ENCODE results near the gene RPS24. TPM values are rescaled to one million over a fixed set of nuclear protein-coding genes. Genes with fewer than 3 reads are reported as not detected.

The RPS24 gene
- total RNA-seq, 2 experiments from 2014 or later, result 1,812 to 1,903 TPM

DNA sequence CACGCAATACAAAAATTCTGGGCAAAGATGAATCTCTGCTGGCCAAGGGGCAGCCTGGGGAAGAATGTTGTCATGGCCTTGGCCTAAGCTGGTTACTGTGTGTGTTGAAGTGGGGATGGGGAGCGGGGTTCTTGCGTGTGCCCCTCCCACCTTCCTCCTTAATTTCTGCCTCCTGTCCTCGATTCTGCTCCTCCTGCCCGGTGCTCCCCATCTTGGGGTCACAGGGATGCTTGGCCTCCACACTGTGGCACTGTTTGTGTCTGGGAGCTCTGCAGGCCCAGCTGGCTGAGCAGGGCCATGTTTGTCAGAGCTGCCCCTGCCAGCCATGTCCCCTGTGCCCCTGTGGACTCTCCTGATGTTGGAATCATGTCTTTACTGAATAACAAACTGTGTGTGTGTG, 37.1 kb downstream of the RPS24 start:
- H3K9me3 Mint-ChIP-seq, result no peaks in the 10 kb centered on the region
- no peaks in the 10 kb centered on the region for H3K4me1 Mint-ChIP-seq (ENCODE audit: low read depth)
- ATAC-seq (ENCODE audit: poor library complexity) (no peak), DNase-seq (no peak)
- H3K4me3 Mint-ChIP-seq, result no peak overlapping the region
- H3K27ac Mint-ChIP-seq, result no peak overlapping the region
- intact Hi-C loops (cut with DNase I, micrococcal nuclease), result no loop called here
- Histone ChIP-seq H3K36me3 (ENCODE audit: insufficient read depth, low read length) (no peaks in the 10 kb centered on the region), H3K4me3 (ENCODE audit: low read length) (no peak overlapping the region), H3K4me1 (ENCODE audit: insufficient read depth, low read length) (no peaks in the 10 kb centered on the region), H3K9me3 (ENCODE audit: control insufficient read depth in 1 of 2, insufficient read depth in 1 of 2, low read length in 2 of 2) (peaks cover 0 to 6% of the 10 kb centered on the region in 2 experiments), H3K27me3 (ENCODE audit: control insufficient read depth in 1 of 2, insufficient read depth in 2 of 2, low read length in 2 of 2) (no peaks in the 10 kb centered on the region), H3K27ac (ENCODE audit: low read depth in 1 of 2, low read length in 2 of 2) (no peak overlapping the region)
- peaks cover 4% of the 10 kb centered on the region for H3K36me3 Mint-ChIP-seq (ENCODE audit: low read depth)
- TF ChIP-seq, protein P1, sequence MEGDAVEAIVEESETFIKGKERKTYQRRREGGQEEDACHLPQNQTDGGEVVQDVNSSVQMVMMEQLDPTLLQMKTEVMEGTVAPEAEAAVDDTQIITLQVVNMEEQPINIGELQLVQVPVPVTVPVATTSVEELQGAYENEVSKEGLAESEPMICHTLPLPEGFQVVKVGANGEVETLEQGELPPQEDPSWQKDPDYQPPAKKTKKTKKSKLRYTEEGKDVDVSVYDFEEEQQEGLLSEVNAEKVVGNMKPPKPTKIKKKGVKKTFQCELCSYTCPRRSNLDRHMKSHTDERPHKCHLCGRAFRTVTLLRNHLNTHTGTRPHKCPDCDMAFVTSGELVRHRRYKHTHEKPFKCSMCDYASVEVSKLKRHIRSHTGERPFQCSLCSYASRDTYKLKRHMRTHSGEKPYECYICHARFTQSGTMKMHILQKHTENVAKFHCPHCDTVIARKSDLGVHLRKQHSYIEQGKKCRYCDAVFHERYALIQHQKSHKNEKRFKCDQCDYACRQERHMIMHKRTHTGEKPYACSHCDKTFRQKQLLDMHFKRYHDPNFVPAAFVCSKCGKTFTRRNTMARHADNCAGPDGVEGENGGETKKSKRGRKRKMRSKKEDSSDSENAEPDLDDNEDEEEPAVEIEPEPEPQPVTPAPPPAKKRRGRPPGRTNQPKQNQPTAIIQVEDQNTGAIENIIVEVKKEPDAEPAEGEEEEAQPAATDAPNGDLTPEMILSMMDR (IDR thresholded peaks at IDR 0.05), result no peak
- CTCF ChIA-PET, result interaction anchor here (1.1 kb wide), 1 partner anchor 20 kb away, joined by 3 read pairs; no protein-coding TSS in a partner anchor
- H3K27me3 Mint-ChIP-seq, result no peaks in the 10 kb centered on the region
- POLR2A ChIA-PET, result no interaction called here

DNA sequence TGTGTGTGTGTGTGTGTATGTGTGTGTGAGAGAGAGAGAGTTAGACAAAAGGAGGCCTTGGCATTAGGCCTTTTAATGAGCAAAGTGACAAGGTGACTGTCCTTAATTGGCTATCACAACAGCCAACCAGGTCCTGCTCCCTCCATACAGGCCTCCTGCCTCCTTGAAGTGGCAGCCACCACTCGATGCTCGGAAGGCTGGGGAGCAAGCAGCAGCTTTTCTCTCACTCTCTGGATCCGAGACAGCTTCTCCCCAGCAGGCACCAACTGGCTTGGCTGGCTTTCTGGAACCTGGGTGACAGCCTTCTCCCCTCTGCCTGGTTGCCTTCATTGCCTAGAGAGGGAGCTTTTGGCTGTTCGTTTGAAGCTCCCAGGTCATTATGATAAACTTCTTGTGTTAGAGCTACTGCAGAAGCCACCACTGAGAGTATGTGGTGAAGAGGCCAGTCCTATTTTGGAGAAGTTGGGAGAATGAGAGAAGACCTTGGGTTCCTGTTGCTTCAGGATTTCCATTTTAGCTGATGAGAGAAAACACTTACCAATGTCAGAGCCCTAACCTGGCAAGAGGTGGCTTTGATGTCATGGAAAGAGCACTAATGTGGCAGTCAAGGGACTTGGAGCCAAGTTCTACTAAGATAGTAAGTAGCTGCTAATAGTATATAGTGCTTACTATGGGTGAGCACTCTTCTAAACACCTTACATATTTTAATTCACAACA, 37.6 kb downstream of the RPS24 start:
- ATAC-seq (ENCODE audit: poor library complexity) (no peak), DNase-seq (no peak)
- Mint-ChIP-seq H3K36me3 (ENCODE audit: low read depth) (peaks cover 4% of the 10 kb centered on the region), H3K4me3 (no peak overlapping the region), H3K9me3 (no peaks in the 10 kb centered on the region), H3K27me3 (no peaks in the 10 kb centered on the region), H3K27ac (no peak overlapping the region), H3K4me1 (ENCODE audit: low read depth) (no peaks in the 10 kb centered on the region)
- ChIA-PET POLR2A (no interaction called here), CTCF (no interaction called here)
- Histone ChIP-seq H3K9me3 (ENCODE audit: control insufficient read depth in 1 of 2, insufficient read depth in 1 of 2, low read length in 2 of 2) (peaks cover 0 to 11% of the 10 kb centered on the region in 2 experiments), H3K4me1 (ENCODE audit: insufficient read depth, low read length) (no peaks in the 10 kb centered on the region), H3K36me3 (ENCODE audit: insufficient read depth, low read length) (no peaks in the 10 kb centered on the region), H3K4me3 (ENCODE audit: low read length) (no peak overlapping the region), H3K27me3 (ENCODE audit: control insufficient read depth in 1 of 2, insufficient read depth in 2 of 2, low read length in 2 of 2) (no peaks in the 10 kb centered on the region), H3K27ac (ENCODE audit: low read depth in 1 of 2, low read length in 2 of 2) (no peak overlapping the region)
- intact Hi-C loops (cut with DNase I, micrococcal nuclease), result no loop called here
- TF ChIP-seq, protein P1 (IDR thresholded peaks at IDR 0.05), result no peak

DNA sequence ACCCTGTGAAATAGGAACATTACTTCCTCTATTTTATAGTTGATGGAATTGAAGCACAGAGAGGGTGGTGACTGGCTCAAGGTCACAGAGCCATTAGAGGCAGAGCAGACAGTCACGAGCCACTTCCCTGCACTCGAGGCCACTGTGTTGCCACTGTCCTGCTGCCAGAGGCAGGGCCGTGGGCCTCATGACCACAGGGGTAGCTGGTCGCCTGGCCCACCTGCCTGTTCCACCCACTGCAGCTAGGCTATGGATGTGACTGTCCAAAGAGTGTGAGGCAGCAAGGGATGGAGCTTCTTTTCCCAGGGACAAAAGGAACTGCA, 38.2 kb downstream of the RPS24 start:
- CTCF ChIA-PET, result no interaction called here
- H3K4me3 Mint-ChIP-seq, result no peak overlapping the region
- Histone ChIP-seq H3K4me3 (ENCODE audit: low read length) (no peak overlapping the region), H3K36me3 (ENCODE audit: insufficient read depth, low read length) (no peaks in the 10 kb centered on the region), H3K4me1 (ENCODE audit: insufficient read depth, low read length) (no peaks in the 10 kb centered on the region), H3K27ac (ENCODE audit: low read depth in 1 of 2, low read length in 2 of 2) (no peak overlapping the region), H3K9me3 (ENCODE audit: control insufficient read depth in 1 of 2, insufficient read depth in 1 of 2, low read length in 2 of 2) (peaks cover 0 to 14% of the 10 kb centered on the region in 2 experiments), H3K27me3 (ENCODE audit: control insufficient read depth in 1 of 2, insufficient read depth in 2 of 2, low read length in 2 of 2) (no peaks in the 10 kb centered on the region)
- H3K4me1 Mint-ChIP-seq (ENCODE audit: low read depth), result no peaks in the 10 kb centered on the region
- no peak overlapping the region for H3K27ac Mint-ChIP-seq
- ATAC-seq (ENCODE audit: poor library complexity) (no peak), DNase-seq (no peak)
- no peaks in the 10 kb centered on the region for H3K27me3 Mint-ChIP-seq
- H3K9me3 Mint-ChIP-seq, result no peaks in the 10 kb centered on the region
- POLR2A ChIA-PET, result no interaction called here
- peaks cover 4% of the 10 kb centered on the region for H3K36me3 Mint-ChIP-seq (ENCODE audit: low read depth)
- TF ChIP-seq, protein P1 (IDR thresholded peaks at IDR 0.05), result no peak
- intact Hi-C loops (cut with DNase I, micrococcal nuclease), result no loop called here

Data from CD4-positive, alpha-beta T cell (primary cell).